Mesenchymal stem cell (in vitro differentiated cells and primary cell): Measurements from ENCODE around the gene IL1RAPL2.

Source experiments
- DNase-seq: peaks from one replicate; pipeline ENCODE4 v3.0.0-alpha.2; 2013
- H2AFZ ChIP-seq: one replicate; pipeline ENCODE4 v1.6.1; 2013; ENCODE audit warnings: low read depth, mild to moderate bottlenecking, control low read depth, inconsistent platforms, low read length, moderate library complexity
- H2AK5ac ChIP-seq: 2 replicates; pipeline ENCODE4 v1.6.1; 2013; ENCODE audit warnings: low read length, moderate library complexity, mild to moderate bottlenecking, inconsistent platforms; ENCODE audit not compliant: severe bottlenecking
- H2BK120ac ChIP-seq: one replicate; pipeline ENCODE4 v1.6.1; 2013; ENCODE audit warnings: low read depth, mild to moderate bottlenecking, inconsistent platforms, low read length, moderate library complexity
- H2BK12ac ChIP-seq, 2 experiments: one replicate each; pipeline ENCODE4 v1.6.1; 2013; ENCODE audit warnings: inconsistent platforms in 2 of 2, low read length in 2 of 2, mild to moderate bottlenecking in 2 of 2, moderate library complexity in 2 of 2, control low read depth in 1 of 2
- H2BK15ac ChIP-seq: one replicate; pipeline ENCODE4 v1.6.1; 2013; ENCODE audit warnings: mild to moderate bottlenecking, low read depth, inconsistent platforms; ENCODE audit not compliant: poor library complexity, severe bottlenecking
- H2BK5ac ChIP-seq: 2 replicates; pipeline ENCODE4 v1.6.1; 2013; ENCODE audit warnings: low read depth, mild to moderate bottlenecking, low read length, control low read depth, inconsistent platforms; ENCODE audit not compliant: poor library complexity, severe bottlenecking
- H3K14ac ChIP-seq, 2 experiments: one replicate each; pipeline ENCODE4 v1.6.1; 2013; ENCODE audit warnings: inconsistent platforms in 2 of 2, low read length in 2 of 2, control low read depth in 1 of 2, mild to moderate bottlenecking in 1 of 2, moderate library complexity in 1 of 2
- H3K18ac ChIP-seq, 2 experiments: one replicate each; pipeline ENCODE4 v1.6.1; 2013; ENCODE audit warnings: inconsistent platforms in 2 of 2, low read length in 2 of 2, control low read depth in 1 of 2, low read depth in 1 of 2, mild to moderate bottlenecking in 1 of 2
- H3K23ac ChIP-seq, 2 experiments: one replicate each; pipeline ENCODE4 v1.6.1; 2013; ENCODE audit warnings: inconsistent platforms in 2 of 2, low read length in 2 of 2, mild to moderate bottlenecking in 2 of 2, moderate library complexity in 2 of 2, control low read depth in 1 of 2
- H3K27ac ChIP-seq: 2 replicates; pipeline ENCODE4 v1.5.1; 2013; ENCODE audit warnings: mild to moderate bottlenecking, moderate library complexity, low read length, control low read depth, inconsistent platforms; ENCODE audit not compliant: poor library complexity, severe bottlenecking
- H3K27me3 ChIP-seq, 2 experiments: 2 replicates each; pipeline versions ENCODE4 v1.6.1 to v1.7.0; 2013; ENCODE audit warnings: low read length in 2 of 2, mild to moderate bottlenecking in 2 of 2, moderate library complexity in 2 of 2, control low read depth in 1 of 2, inconsistent platforms in 1 of 2; ENCODE audit not compliant: control insufficient read depth in 1 of 2, insufficient read depth in 1 of 2
- H3K36me3 ChIP-seq, 2 experiments: 2 replicates each; pipeline versions ENCODE4 v1.6.1 to v1.7.0; 2013; ENCODE audit warnings: low read length in 2 of 2, control low read depth in 1 of 2, inconsistent platforms in 1 of 2, low read depth in 1 of 2, mild to moderate bottlenecking in 1 of 2; ENCODE audit not compliant: insufficient read depth in 2 of 2, control insufficient read depth in 1 of 2
- H3K4ac ChIP-seq, 2 experiments: one replicate each; pipeline ENCODE4 v1.6.1; 2013; ENCODE audit warnings: inconsistent platforms in 2 of 2, low read length in 2 of 2, mild to moderate bottlenecking in 2 of 2, moderate library complexity in 2 of 2, control low read depth in 1 of 2, low read depth in 1 of 2
- H3K4me1 ChIP-seq: 2 replicates; pipeline ENCODE4 v1.6.1; 2013; ENCODE audit warnings: low read depth, low read length, control low read depth; ENCODE audit not compliant: control insufficient read depth, insufficient read depth
- H3K4me2 ChIP-seq: 2 replicates; pipeline ENCODE4 v1.6.1; 2013; ENCODE audit warnings: low read length, mild to moderate bottlenecking, inconsistent platforms; ENCODE audit not compliant: poor library complexity, severe bottlenecking
- H3K4me3 ChIP-seq, 2 experiments: 2 replicates each; pipeline versions ENCODE4 v1.5.1 to v1.7.0; 2013; ENCODE audit warnings: low read length in 2 of 2, mild to moderate bottlenecking in 2 of 2, control low read depth in 1 of 2, low read depth in 1 of 2; ENCODE audit not compliant: insufficient read depth in 1 of 2
- H3K79me1 ChIP-seq: replicated peaks from 2 replicates; pipeline ENCODE4 v1.6.1; 2013; ENCODE audit warnings: mild to moderate bottlenecking, control low read depth, low read length, inconsistent platforms; ENCODE audit not compliant: poor library complexity, severe bottlenecking
- H3K9ac ChIP-seq: 2 replicates; pipeline ENCODE4 v1.7.0; 2013; ENCODE audit warnings: mild to moderate bottlenecking, low read length, moderate library complexity
- H3K9me3 ChIP-seq: 2 replicates; pipeline ENCODE4 v1.7.0; 2013; ENCODE audit warnings: mild to moderate bottlenecking, low read length; ENCODE audit not compliant: control insufficient read depth
- H4K8ac ChIP-seq: one replicate; pipeline ENCODE4 v1.6.1; 2013; ENCODE audit warnings: inconsistent platforms, mild to moderate bottlenecking, low read length, moderate library complexity
- H4K91ac ChIP-seq: one replicate; pipeline ENCODE4 v1.6.1; 2013; ENCODE audit warnings: mild to moderate bottlenecking, low read length, inconsistent platforms
- WGBS: methylation state at CpG from one replicate; pipeline ENCODE4 v1.1.7; 2013; ENCODE audit warnings: mixed read lengths; 5-methylcytosine and 5-hydroxymethylcytosine counted together

IL1RAPL2 gene

DNA sequence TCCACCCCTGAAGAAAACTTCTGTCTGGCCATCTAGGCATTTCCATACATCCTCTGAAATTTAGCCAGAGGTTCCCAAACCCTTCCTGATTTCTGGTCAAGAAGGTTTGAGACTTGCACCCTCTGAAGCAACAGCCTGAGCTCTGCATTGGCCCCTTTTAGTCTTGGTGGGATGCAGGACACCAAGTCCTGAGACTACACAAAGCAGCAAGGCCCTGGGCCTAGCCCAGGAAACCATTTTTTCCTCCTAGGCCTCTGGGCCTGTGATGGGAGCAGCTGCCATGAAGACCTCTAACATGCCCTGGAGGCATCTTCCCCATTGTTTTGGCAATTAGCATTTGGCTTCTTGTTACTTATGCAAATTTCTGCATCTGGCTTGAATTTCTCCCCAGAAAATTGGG is 196.6 kb downstream of the IL1RAPL2 start:
- no peak overlapping the region for H2BK5ac ChIP-seq
- H2AK5ac ChIP-seq = no peak overlapping the region
- H3K18ac ChIP-seq = no peak overlapping the region
- H3K9me3 ChIP-seq = peaks cover 10% of the 10 kb centered on the region
- no peak overlapping the region for H3K4ac ChIP-seq
- H3K27me3 ChIP-seq = no peaks in the 10 kb centered on the region
- no peak overlapping the region for H3K23ac ChIP-seq
- H4K8ac ChIP-seq = no peak overlapping the region
- H2AFZ ChIP-seq = no peak overlapping the region
- no peaks in the 10 kb centered on the region for H3K79me1 ChIP-seq
- H2BK120ac ChIP-seq = no peak overlapping the region
- no peak for DNase-seq
- no peak overlapping the region for H3K9ac ChIP-seq
- no peak overlapping the region for H4K91ac ChIP-seq
- no peaks in the 10 kb centered on the region for H3K36me3 ChIP-seq
- no peak overlapping the region for H3K4me3 ChIP-seq
- H3K4me1 ChIP-seq = no peaks in the 10 kb centered on the region
- H2BK12ac ChIP-seq = no peak overlapping the region
- H3K14ac ChIP-seq = no peak overlapping the region
- H3K27ac ChIP-seq = no peak overlapping the region
- H3K4me2 ChIP-seq = no peak overlapping the region
- no peak overlapping the region for H2BK15ac ChIP-seq

DNA sequence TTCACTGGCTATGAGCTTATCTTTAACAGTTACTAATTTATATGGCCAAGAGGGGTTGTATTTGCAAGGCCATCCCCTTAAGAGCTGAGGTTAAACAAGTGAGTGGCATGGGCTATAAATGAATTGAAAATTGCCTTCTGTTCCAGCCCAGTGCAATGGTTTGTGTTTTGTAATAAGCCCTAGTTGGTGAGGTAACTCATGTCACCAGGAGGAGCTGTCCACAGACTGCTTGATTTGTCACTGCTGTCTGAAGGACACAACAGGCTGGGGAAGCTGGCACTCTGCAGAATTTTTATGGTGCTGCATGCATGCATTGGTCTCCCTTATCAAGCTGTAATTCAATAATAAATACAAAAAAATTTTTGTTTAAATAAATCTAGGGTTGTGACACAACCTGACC is 223.8 kb downstream of the IL1RAPL2 start:
- DNase-seq = no peak
- H3K4me1 ChIP-seq = no peaks in the 10 kb centered on the region
- H3K14ac ChIP-seq = no peak overlapping the region
- no peak overlapping the region for H2BK12ac ChIP-seq
- no peak overlapping the region for H4K91ac ChIP-seq
- no peaks in the 10 kb centered on the region for H3K79me1 ChIP-seq
- no peaks in the 10 kb centered on the region for H3K36me3 ChIP-seq
- no peak overlapping the region for H2AK5ac ChIP-seq
- no peak overlapping the region for H2BK15ac ChIP-seq
- H3K27ac ChIP-seq = no peak overlapping the region
- no peak overlapping the region for H3K23ac ChIP-seq
- no peak overlapping the region for H3K4me2 ChIP-seq
- H3K27me3 ChIP-seq = peaks cover 0 to 6% of the 10 kb centered on the region in 2 experiments
- H3K9me3 ChIP-seq = no peaks in the 10 kb centered on the region
- H2AFZ ChIP-seq = no peak overlapping the region
- no peak overlapping the region for H3K4me3 ChIP-seq
- H3K18ac ChIP-seq = no peak overlapping the region
- no peak overlapping the region for H4K8ac ChIP-seq
- no peak overlapping the region for H3K4ac ChIP-seq
- no peak overlapping the region for H2BK5ac ChIP-seq
- no peak overlapping the region for H3K9ac ChIP-seq
- H2BK120ac ChIP-seq = no peak overlapping the region

DNA sequence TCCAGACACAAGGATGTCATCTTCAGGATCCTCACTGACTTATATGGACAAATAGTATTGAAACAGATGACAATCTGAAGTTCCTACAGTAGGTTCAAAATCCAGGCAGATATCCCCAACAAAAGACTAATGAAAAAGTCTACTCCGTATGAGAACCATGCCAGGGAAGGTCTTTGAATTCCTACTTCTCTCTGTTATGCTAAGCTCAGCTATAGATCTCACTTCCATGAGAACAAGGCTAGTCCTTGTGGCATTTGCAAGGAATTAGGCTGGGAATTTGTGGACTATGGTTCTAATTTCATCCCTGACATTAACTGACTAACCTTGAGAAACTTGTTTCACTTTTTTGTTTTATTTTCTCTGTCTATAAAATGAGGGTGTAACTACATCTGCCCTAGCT is 229.8 kb downstream of the IL1RAPL2 start:
- no peak overlapping the region for H3K4me2 ChIP-seq
- H3K27ac ChIP-seq = no peak overlapping the region
- H3K79me1 ChIP-seq = no peaks in the 10 kb centered on the region
- H4K91ac ChIP-seq = no peak overlapping the region
- H2AK5ac ChIP-seq = no peak overlapping the region
- H3K14ac ChIP-seq = no peak overlapping the region
- H2BK5ac ChIP-seq = no peak overlapping the region
- H3K4me1 ChIP-seq = no peaks in the 10 kb centered on the region
- no peak overlapping the region for H3K4ac ChIP-seq
- H3K4me3 ChIP-seq = no peak overlapping the region
- DNase-seq = no peak
- H3K9ac ChIP-seq = no peak overlapping the region
- no peaks in the 10 kb centered on the region for H3K36me3 ChIP-seq
- peaks cover 0 to 4% of the 10 kb centered on the region in 2 experiments for H3K27me3 ChIP-seq
- no peak overlapping the region for H2BK15ac ChIP-seq
- H2BK120ac ChIP-seq = no peak overlapping the region
- no peak overlapping the region for H2BK12ac ChIP-seq
- WGBS = no CpG with 5 or more reads among the region's 1 CpG
- H2AFZ ChIP-seq = no peak overlapping the region
- H3K9me3 ChIP-seq = no peaks in the 10 kb centered on the region
- no peak overlapping the region for H4K8ac ChIP-seq
- no peak overlapping the region for H3K18ac ChIP-seq
- no peak overlapping the region for H3K23ac ChIP-seq

DNA sequence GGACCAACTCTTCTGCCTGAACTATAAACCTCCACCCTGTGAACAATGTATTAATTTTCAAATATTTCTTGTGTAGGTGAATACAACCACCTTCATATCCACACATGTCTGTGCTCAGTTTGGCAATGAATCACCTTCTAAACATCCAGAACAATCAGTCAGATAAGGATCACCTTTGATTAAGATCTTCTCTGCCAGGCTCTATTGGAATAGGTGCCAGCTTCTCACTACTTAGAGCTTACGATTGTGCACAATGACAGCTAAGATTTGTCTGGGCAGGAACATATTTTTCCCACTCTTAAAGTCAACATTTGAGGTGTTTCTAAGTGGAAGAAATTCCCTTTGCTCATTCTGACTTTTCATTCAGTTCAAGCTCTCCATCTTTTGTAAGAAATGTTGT is 237.2 kb downstream of the IL1RAPL2 start:
- H2BK5ac ChIP-seq = no peak overlapping the region
- H3K9me3 ChIP-seq = no peaks in the 10 kb centered on the region
- peaks cover 0 to 13% of the 10 kb centered on the region in 2 experiments for H3K27me3 ChIP-seq
- H3K27ac ChIP-seq = no peak overlapping the region
- no peaks in the 10 kb centered on the region for H3K36me3 ChIP-seq
- no CpG with 5 or more reads among the region's 1 CpG for WGBS
- no peak overlapping the region for H4K91ac ChIP-seq
- no peak overlapping the region for H3K4ac ChIP-seq
- no peak overlapping the region for H2BK12ac ChIP-seq
- no peak overlapping the region for H2BK15ac ChIP-seq
- no peak overlapping the region for H3K4me2 ChIP-seq
- H3K9ac ChIP-seq = no peak overlapping the region
- no peak for DNase-seq
- no peak overlapping the region for H3K18ac ChIP-seq
- no peaks in the 10 kb centered on the region for H3K79me1 ChIP-seq
- H4K8ac ChIP-seq = no peak overlapping the region
- H3K14ac ChIP-seq = no peak overlapping the region
- H2AK5ac ChIP-seq = no peak overlapping the region
- no peak overlapping the region for H2BK120ac ChIP-seq
- H3K4me3 ChIP-seq = no peak overlapping the region
- no peak overlapping the region for H3K23ac ChIP-seq
- no peaks in the 10 kb centered on the region for H3K4me1 ChIP-seq
- no peak overlapping the region for H2AFZ ChIP-seq
